Measurements from ENCODE around the gene TP53INP2.

GRCh38 chr20:34720266-34720665 is 16.1 kb downstream of the TP53INP2 start:
- TF ChIP-seq CTCF (IDR thresholded peaks at IDR 0.05; ENCODE audit: poor library complexity), result no peak
- no peak for TF ChIP-seq EZH2phosphoT487 (IDR thresholded peaks at IDR 0.05; ENCODE audit: low read depth, severe bottlenecking, unreplicated experiment)
- TF ChIP-seq EZH2 (IDR thresholded peaks at IDR 0.05; ENCODE audit: borderline replicate concordance), result no peak

Measured in hepatocyte (in vitro differentiated cells).